ENCODE results near the gene IL17REL. TPM values are rescaled to one million over a fixed set of nuclear protein-coding genes. Genes with fewer than 3 reads are reported as not detected.

Gene IL17REL
- total and polyA plus RNA-seq, 4 donors = 0.02 to 0.51 (median 0.19) TPM; not detected in 1

GRCh38 chr22:49999946-50000586 lies 12.5 kb downstream of the IL17REL start:
- Histone ChIP-seq H3K4me3 (no peak overlapping the region), H3K9me3 (ENCODE audit: control insufficient read depth in 4 of 4, insufficient read depth in 3 of 4, low read length in 3 of 4) (peaks cover 0 to 2% (median 0%) of the 10 kb centered on the region in 4 donors), H3K9ac (ENCODE audit: insufficient read depth in 1 of 2, low read length in 2 of 2) (no peak overlapping the region), H3K27me3 (ENCODE audit: control insufficient read depth in 3 of 3, insufficient read depth in 3 of 3, low read length in 2 of 3) (peaks cover 0 to 11% (median 2%) of the 10 kb centered on the region in 3 donors), H3K36me3 (ENCODE audit: control insufficient read depth in 4 of 4, insufficient read depth in 4 of 4, low read length in 4 of 4) (no peaks in the 10 kb centered on the region), H3K27ac (ENCODE audit: low read depth in 1 of 2, low read length in 1 of 2) (no peak overlapping the region), H3K4me1 (ENCODE audit: control insufficient read depth in 5 of 5, insufficient read depth in 5 of 5, low read length in 5 of 5) (peaks cover 0 to 4% (median 0%) of the 10 kb centered on the region in 5 donors)
- 45 to 67% methylated on average over 27 to 41 of the region's 41 CpGs for WGBS, 2 donors
- ATAC-seq (ENCODE audit: insufficient read depth, low FRiP score) = no peak
- DNase-seq = no peak
- TF ChIP-seq CTCF (IDR thresholded peaks at IDR 0.05; ENCODE audit: control extremely low read depth, extremely low read depth) = no peak

GRCh38 chr22:49999063-49999945 lies 13.3 kb downstream of the IL17REL start:
- ATAC-seq (ENCODE audit: insufficient read depth, low FRiP score) (no peak), DNase-seq (no peak)
- Histone ChIP-seq H3K4me1 (ENCODE audit: control insufficient read depth in 5 of 5, insufficient read depth in 5 of 5, low read length in 5 of 5) (peaks cover 0 to 4% (median 0%) of the 10 kb centered on the region in 5 donors), H3K4me3 (no peak overlapping the region), H3K9ac (ENCODE audit: insufficient read depth in 1 of 2, low read length in 2 of 2) (no peak overlapping the region), H3K27me3 (ENCODE audit: control insufficient read depth in 3 of 3, insufficient read depth in 3 of 3, low read length in 2 of 3) (peaks cover 0 to 11% (median 2%) of the 10 kb centered on the region in 3 donors), H3K9me3 (ENCODE audit: control insufficient read depth in 4 of 4, insufficient read depth in 3 of 4, low read length in 3 of 4) (peaks cover 0 to 2% (median 0%) of the 10 kb centered on the region in 4 donors), H3K36me3 (ENCODE audit: control insufficient read depth in 4 of 4, insufficient read depth in 4 of 4, low read length in 4 of 4) (no peaks in the 10 kb centered on the region), H3K27ac (ENCODE audit: low read depth in 1 of 2, low read length in 1 of 2) (no peak overlapping the region)
- WGBS, 2 donors = 17 to 25% methylated on average over 44 to 70 of the region's 70 CpGs
- TF ChIP-seq CTCF (IDR thresholded peaks at IDR 0.05; ENCODE audit: control extremely low read depth, extremely low read depth) = no peak

- Histone ChIP-seq H3K27ac (ENCODE audit: low read depth in 1 of 2, low read length in 1 of 2) (no peak overlapping the region), H3K9ac (ENCODE audit: insufficient read depth in 1 of 2, low read length in 2 of 2) (no peak overlapping the region), H3K36me3 (ENCODE audit: control insufficient read depth in 4 of 4, insufficient read depth in 4 of 4, low read length in 4 of 4) (no peaks in the 10 kb centered on the region), H3K9me3 (ENCODE audit: control insufficient read depth in 4 of 4, insufficient read depth in 3 of 4, low read length in 3 of 4) (peaks cover 0 to 2% (median 0%) of the 10 kb centered on the region in 4 donors), H3K4me3 (no peak overlapping the region), H3K4me1 (ENCODE audit: control insufficient read depth in 5 of 5, insufficient read depth in 5 of 5, low read length in 5 of 5) (peaks cover 0 to 4% (median 0%) of the 10 kb centered on the region in 5 donors), H3K27me3 (ENCODE audit: control insufficient read depth in 3 of 3, insufficient read depth in 3 of 3, low read length in 2 of 3) (peaks cover 0 to 11% (median 2%) of the 10 kb centered on the region in 3 donors)
- ATAC-seq (ENCODE audit: insufficient read depth, low FRiP score) (no peak), DNase-seq (no peak)
- WGBS, 2 donors = 93 to 94% methylated on average over 14 of the region's 14 CpGs
- no peak for TF ChIP-seq CTCF (IDR thresholded peaks at IDR 0.05; ENCODE audit: control extremely low read depth, extremely low read depth)
These were observed 13.9 kb downstream of the IL17REL start for GRCh38 chr22:49998718-49999062.
